Motor neuron (in vitro differentiated cells): ENCODE data around the gene CLTCL1. TPM values are rescaled to one million over a fixed set of nuclear protein-coding genes. Genes with fewer than 3 reads are reported as not detected.
"Not testable (repeated sequence)": the region's sequence is repeated elsewhere in the genome, so short reads cannot be mapped to it uniquely, and the experiment has no call there.

ENCODE experiments used
- ATAC-seq, 8 experiments: fragments of 200-7000 bp; cut with Tn5 transposase; replicated peaks in 6 of 8; 2 replicates each; pipeline ENCODE4 v1.8.0; 2021; ENCODE audit warnings: mild to moderate bottlenecking in 8 of 8, moderate library complexity in 8 of 8
- H3K27ac ChIP-seq, 2 donors: fragments of 250-450 bp; sonication (Bioruptor Pico); 2 replicates each; pipeline ENCODE4 v1.9.0; 2021; ENCODE audit warnings: antibody characterized with exemption in 2 of 2, mild to moderate bottlenecking in 2 of 2, moderate library complexity in 1 of 2
- H3K4me1 ChIP-seq, 2 donors: fragments of 250-450 bp; sonication (Bioruptor Pico); replicated peaks in 1 of 2; 2 replicates each; pipeline ENCODE4 v1.6.1; 2021; ENCODE audit warnings: antibody characterized with exemption in 2 of 2, mild to moderate bottlenecking in 2 of 2, moderate library complexity in 1 of 2
- H3K4me3 ChIP-seq, 5 donors: fragments of 250-450 bp; sonication (Bioruptor Pico); 2 replicates each; pipeline ENCODE4 v1.9.0; 2021; ENCODE audit warnings: antibody characterized with exemption in 5 of 5, mild to moderate bottlenecking in 5 of 5, moderate library complexity in 4 of 5
- WGBS, 10 experiments: fragments of 450-650 bp; shearing (Covaris generic); methylation state at CpG; one replicate each; pipeline ENCODE4 v1.0.0; 2022; 5-methylcytosine and 5-hydroxymethylcytosine counted together
- in situ Hi-C, 9 experiments: fragments of 400-800 bp; cut with MboI; loops; one replicate each; pipeline ENCODE4 v1.15.0; 2021; ENCODE audit warnings: low sequenced_read_pairs in 9 of 9, low pct_unique_long_range_greater_than_20kb in 2 of 9; ENCODE audit not compliant: unreplicated experiment in 9 of 9
- total RNA-seq, 8 experiments: library from RNA; unstranded; fragments of 300-600 nt; gene quantifications; 2 replicates each; pipeline versions ENCODE4 v1.2.3 to v1.2.4, GENCODE V29; 2022

Gene CLTCL1
- total RNA-seq, 8 experiments from 2014 or later = 3.5 to 12.8 (median 6.1) TPM

GRCh38 chr22:19260194-19260593 is 31.3 kb downstream of the CLTCL1 start:
- WGBS, 10 experiments = 65 to 100% (median 94%) methylated on average over 1 to 6 of the region's 6 CpGs; no CpG with 5 or more reads in 1 of the 10 experiments
- in situ Hi-C loops = no loop called here
- Histone ChIP-seq H3K4me1 (no peaks in the 10 kb centered on the region), H3K4me3 (no peak overlapping the region), H3K27ac (no peak overlapping the region)
- ATAC-seq = no peak

DNA sequence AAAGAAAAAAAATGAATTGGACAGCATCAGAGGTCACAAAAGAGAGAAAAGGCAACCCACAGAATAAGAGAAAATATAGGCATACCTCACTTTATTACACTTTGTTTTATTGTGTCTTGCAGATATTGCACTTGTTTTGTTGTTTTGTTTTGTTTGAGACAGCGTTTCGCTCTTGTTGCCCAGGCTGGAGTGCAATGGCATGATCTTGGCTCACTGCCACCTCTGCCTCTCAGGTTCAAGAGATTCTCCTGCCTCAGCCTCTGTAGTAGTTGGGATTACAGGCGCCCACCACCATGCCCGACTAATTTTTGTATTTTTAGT is 32.6 kb downstream of the CLTCL1 start:
- in situ Hi-C loops, ATAC-seq, H3K4me3 ChIP-seq, H3K27ac ChIP-seq, H3K4me1 ChIP-seq: not testable (repeated sequence)
- 90 to 100% (median 93%) methylated on average over 2 to 3 of the region's 4 CpGs; no CpG with 5 or more reads in 5 of the 10 experiments for WGBS, 10 experiments

- no peak overlapping the region for H3K27ac ChIP-seq
- in situ Hi-C loops = no loop called here
- no peaks in the 10 kb centered on the region for H3K4me1 ChIP-seq
- 80 to 100% (median 88%) methylated on average over 1 to 6 of the region's 7 CpGs; no CpG with 5 or more reads in 2 of the 10 experiments for WGBS, 10 experiments
- no peak for ATAC-seq
- no peak overlapping the region for H3K4me3 ChIP-seq
These were observed 33.1 kb downstream of the CLTCL1 start for GRCh38 chr22:19258371-19258770.

GRCh38 chr22:19256362-19256761 is 35.2 kb downstream of the CLTCL1 start:
- H3K27ac ChIP-seq, in situ Hi-C loops, ATAC-seq, H3K4me1 ChIP-seq, H3K4me3 ChIP-seq: not testable (repeated sequence)
- WGBS, 10 experiments = 68 to 100% (median 83%) methylated on average over 1 to 8 of the region's 8 CpGs

- WGBS, 10 experiments = 87 to 100% (median 94%) methylated on average over 1 to 8 of the region's 12 CpGs; no CpG with 5 or more reads in 3 of the 10 experiments
These were observed 38.4 kb downstream of the CLTCL1 start for GRCh38 chr22:19253143-19253542.

DNA sequence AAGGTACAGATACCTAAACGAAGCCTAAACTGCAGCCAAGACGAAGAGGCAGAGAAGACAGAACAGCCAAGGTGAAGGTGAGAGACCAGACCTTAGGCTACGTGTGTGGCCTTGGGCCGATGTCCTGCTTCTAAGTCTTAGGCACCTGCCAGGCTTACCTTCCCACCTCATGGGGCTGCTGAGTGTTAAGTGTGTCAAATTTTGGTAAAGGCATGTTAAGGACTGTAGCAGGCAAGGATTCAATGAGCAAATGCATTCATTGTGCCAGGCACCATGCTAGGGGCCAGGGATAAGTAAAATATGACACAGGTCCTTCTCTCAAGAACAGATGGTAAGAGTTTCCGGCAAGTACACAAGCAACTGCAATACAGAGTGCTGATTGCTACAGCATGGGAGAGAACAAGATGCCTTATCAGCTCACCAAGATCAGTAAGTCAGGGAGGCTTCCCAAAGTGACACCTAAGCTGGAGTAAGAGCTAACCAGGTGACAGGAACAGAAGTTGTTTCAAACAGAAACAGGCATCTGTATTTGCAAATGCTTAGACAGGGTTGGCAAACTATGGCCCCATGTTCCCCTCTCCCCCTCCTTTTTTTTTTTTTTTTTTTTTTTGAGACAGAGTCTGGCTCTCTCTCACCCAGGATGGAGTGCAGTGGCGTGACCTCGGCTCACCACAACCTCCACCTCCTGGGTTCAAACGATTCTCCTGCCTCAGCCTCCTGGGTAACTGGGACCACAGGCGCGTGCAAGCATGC is 46.7 kb downstream of the CLTCL1 start:
- no peak overlapping the region for H3K4me3 ChIP-seq
- ATAC-seq = no peak
- 60 to 100% (median 85%) methylated on average over 1 to 7 of the region's 10 CpGs; no CpG with 5 or more reads in 2 of the 10 experiments for WGBS, 10 experiments
- no peak overlapping the region for H3K27ac ChIP-seq
- H3K4me1 ChIP-seq = no peaks in the 10 kb centered on the region
- in situ Hi-C loops = no loop called here

More at GRCh38 chr22:19253143-19253542, 38.4 kb downstream of the CLTCL1 start:
- no peak overlapping the region for H3K4me3 ChIP-seq
- H3K4me1 ChIP-seq = no peaks in the 10 kb centered on the region
- in situ Hi-C loops = no loop called here
- ATAC-seq = no peak
- no peak overlapping the region for H3K27ac ChIP-seq

DNA sequence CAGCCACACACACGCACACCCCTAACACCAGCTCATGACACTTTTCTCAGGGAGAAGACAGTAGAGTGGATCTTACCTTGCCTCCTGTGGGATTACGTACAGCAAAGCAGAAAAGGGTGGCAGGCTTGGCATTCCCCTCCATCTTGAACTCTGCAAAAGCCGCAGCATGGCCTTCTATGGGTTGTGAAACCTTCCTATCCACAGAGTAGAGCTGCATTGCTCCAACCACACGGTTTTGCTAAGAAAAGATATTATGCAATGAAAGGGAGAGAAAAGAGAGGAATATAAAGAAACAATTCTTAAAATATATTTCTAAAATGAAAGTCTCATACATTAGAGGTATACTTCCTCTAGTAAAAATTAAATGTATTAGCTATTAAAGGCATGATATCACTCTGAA is 48.8 kb downstream of the CLTCL1 start:
- in situ Hi-C loops = no loop called here
- ATAC-seq = no peak
- no peak overlapping the region for H3K27ac ChIP-seq
- WGBS, 10 experiments = 67 to 100% (median 89%) methylated on average over 1 to 4 of the region's 4 CpGs; no CpG with 5 or more reads in 1 of the 10 experiments
- H3K4me3 ChIP-seq = no peak overlapping the region
- H3K4me1 ChIP-seq = no peaks in the 10 kb centered on the region

DNA sequence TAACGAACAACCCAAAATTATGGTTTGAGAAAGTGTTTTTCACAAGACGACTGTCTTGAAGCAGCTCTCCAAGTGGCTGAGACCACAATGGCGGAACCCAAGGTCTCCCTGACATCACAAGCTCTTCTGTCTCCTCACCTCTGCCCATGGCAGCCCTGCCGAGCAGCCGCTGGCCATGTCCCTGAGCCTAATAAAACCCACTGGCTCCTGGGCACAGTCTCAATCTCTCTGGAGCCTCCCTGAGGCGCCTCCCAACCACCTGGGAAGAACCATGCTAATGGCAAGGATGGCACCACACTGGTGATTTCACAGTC is 50.0 kb downstream of the CLTCL1 start:
- Histone ChIP-seq H3K27ac (no peak overlapping the region), H3K4me3 (no peak overlapping the region), H3K4me1 (no peaks in the 10 kb centered on the region)
- no peak for ATAC-seq
- 83 to 100% (median 98%) methylated on average over 1 to 6 of the region's 6 CpGs; no CpG with 5 or more reads in 5 of the 10 experiments for WGBS, 10 experiments
- in situ Hi-C loops = no loop called here

GRCh38 chr22:19240813-19241592 is 50.5 kb downstream of the CLTCL1 start:
- no peak for ATAC-seq
- Histone ChIP-seq H3K27ac (no peak overlapping the region), H3K4me1 (no peaks in the 10 kb centered on the region), H3K4me3 (no peak overlapping the region)
- in situ Hi-C loops = no loop called here
- 50 to 100% (median 78%) methylated on average over 2 to 5 of the region's 14 CpGs; no CpG with 5 or more reads in 4 of the 10 experiments for WGBS, 10 experiments

GRCh38 chr22:19239464-19239863 is 52.1 kb downstream of the CLTCL1 start:
- no peaks in the 10 kb centered on the region for H3K4me1 ChIP-seq
- H3K4me3 ChIP-seq = no peak overlapping the region
- no peak for ATAC-seq
- H3K27ac ChIP-seq = no peak overlapping the region
- in situ Hi-C loops = no loop called here
- 87 to 100% (median 96%) methylated on average over 1 to 6 of the region's 7 CpGs; no CpG with 5 or more reads in 1 of the 10 experiments for WGBS, 10 experiments

DNA sequence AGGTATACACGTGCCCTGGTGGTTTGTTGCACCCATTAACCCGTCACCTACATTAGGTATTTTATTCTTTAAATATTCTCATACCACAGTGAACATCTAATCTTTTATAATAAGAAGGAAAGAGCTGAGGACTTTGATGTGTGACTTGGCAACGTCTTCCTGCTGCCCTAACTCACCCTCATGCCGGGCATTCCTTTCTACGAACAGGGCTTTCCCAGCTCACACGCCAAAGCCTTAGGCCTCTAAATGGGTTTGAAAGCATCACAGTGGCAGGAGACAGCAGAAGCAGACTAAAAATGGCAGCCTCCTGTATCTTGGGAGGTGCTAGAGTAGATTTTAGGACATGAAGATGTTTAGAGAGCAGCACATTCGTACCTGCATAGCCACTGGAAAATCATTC is 52.6 kb downstream of the CLTCL1 start:
- in situ Hi-C loops = no loop called here
- H3K4me1 ChIP-seq = no peaks in the 10 kb centered on the region
- no peak overlapping the region for H3K4me3 ChIP-seq
- ATAC-seq = no peak
- no peak overlapping the region for H3K27ac ChIP-seq
- 50 to 100% (median 85%) methylated on average over 1 to 7 of the region's 7 CpGs; no CpG with 5 or more reads in 1 of the 10 experiments for WGBS, 10 experiments

- no peak for ATAC-seq
- in situ Hi-C loops = no loop called here
- H3K4me3 ChIP-seq = no peak overlapping the region
- no peak overlapping the region for H3K27ac ChIP-seq
- 60 to 100% (median 90%) methylated on average over 1 to 2 of the region's 4 CpGs; no CpG with 5 or more reads in 3 of the 10 experiments for WGBS, 10 experiments
- no peaks in the 10 kb centered on the region for H3K4me1 ChIP-seq
These were observed 55.6 kb downstream of the CLTCL1 start for GRCh38 chr22:19235874-19236273.

GRCh38 chr22:19234126-19234896 is 57.2 kb downstream of the CLTCL1 start:
- no peak for ATAC-seq
- Histone ChIP-seq H3K4me1 (no peaks in the 10 kb centered on the region), H3K27ac (no peak overlapping the region), H3K4me3 (no peak overlapping the region)
- WGBS, 10 experiments = 80 to 100% (median 90%) methylated on average over 2 to 14 of the region's 14 CpGs
- in situ Hi-C loops = no loop called here
